Measurements from ENCODE around the gene ISM2.

DNA sequence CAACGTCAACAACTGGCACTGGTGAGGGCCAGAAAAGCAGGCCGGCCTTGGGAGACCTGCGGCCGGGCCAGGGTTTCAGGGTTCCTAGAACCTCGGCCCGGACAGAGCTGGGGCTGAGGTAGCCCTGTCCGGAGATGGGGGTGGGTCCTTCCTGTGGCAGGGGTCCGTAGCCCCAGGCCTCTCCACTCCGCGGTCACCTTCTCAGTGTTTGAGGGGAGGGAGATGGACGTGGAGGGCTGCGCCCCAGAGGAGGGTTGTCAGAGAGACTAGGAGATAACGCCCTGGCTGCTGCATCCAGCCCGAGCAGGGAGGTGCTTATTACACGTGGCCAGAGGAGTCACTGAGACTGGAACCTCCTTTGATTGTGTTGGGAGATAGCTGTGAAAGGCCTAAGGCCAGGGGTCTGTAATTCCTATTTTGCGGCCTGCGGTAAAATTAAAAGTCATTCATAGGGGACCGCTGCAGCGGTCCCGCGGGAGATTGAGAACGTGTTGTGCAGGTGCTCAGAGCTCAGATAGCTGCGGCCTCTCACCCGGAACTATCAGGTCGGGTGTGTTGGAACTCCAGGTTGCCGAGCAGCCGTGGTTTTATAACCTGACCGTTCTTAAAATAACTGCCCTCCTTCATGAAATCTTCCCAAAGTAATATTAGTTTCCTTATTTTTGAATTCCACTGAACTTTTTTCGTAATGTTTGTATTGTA lies 40.2 kb downstream of the ISM2 start:
- no peak for TF ChIP-seq POLR2A (IDR thresholded peaks at IDR 0.05)
- TF ChIP-seq, protein P1, sequence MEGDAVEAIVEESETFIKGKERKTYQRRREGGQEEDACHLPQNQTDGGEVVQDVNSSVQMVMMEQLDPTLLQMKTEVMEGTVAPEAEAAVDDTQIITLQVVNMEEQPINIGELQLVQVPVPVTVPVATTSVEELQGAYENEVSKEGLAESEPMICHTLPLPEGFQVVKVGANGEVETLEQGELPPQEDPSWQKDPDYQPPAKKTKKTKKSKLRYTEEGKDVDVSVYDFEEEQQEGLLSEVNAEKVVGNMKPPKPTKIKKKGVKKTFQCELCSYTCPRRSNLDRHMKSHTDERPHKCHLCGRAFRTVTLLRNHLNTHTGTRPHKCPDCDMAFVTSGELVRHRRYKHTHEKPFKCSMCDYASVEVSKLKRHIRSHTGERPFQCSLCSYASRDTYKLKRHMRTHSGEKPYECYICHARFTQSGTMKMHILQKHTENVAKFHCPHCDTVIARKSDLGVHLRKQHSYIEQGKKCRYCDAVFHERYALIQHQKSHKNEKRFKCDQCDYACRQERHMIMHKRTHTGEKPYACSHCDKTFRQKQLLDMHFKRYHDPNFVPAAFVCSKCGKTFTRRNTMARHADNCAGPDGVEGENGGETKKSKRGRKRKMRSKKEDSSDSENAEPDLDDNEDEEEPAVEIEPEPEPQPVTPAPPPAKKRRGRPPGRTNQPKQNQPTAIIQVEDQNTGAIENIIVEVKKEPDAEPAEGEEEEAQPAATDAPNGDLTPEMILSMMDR (IDR thresholded peaks at IDR 0.05), result no peak
- no peak for TF ChIP-seq POLR2AphosphoS5 (IDR thresholded peaks at IDR 0.05)

Data from prostate gland (tissue), 2 donors.